DLD1 (cell line): ENCODE data around the gene HSDL2.
"Not testable (repeated sequence)": the region's sequence is repeated elsewhere in the genome, so short reads cannot be mapped to it uniquely, and the experiment has no call there.

Experiments used
- in situ Hi-C: cut with HindIII; loops from 2 replicates; pipeline ENCODE4 v1.10.0; 2017; ENCODE audit warnings: low sequenced_read_pairs

Gene HSDL2

DNA sequence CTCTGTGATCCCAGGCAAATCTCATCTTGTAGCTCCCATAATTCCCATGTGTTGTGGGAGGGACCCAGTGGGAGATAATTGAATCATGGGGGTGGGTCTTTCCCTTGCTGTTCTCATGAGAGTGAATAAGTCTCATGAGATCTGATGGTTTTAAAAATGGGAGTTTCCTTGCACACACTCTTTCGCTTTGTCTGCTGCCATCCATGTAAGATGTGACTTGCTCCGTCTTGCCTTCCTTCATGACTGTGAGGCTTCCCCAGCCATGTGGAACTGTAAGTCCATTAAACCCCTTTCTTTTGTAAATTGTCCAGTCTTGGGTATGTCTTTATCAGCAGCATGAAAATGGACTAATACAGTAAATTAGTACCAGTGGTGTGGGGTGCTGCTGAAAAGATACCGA lies 14.7 kb upstream of the HSDL2 start:
- in situ Hi-C loops: loop anchor here (25.0 kb wide), 1 partner anchor 253 kb away; no protein-coding TSS in a partner anchor

DNA sequence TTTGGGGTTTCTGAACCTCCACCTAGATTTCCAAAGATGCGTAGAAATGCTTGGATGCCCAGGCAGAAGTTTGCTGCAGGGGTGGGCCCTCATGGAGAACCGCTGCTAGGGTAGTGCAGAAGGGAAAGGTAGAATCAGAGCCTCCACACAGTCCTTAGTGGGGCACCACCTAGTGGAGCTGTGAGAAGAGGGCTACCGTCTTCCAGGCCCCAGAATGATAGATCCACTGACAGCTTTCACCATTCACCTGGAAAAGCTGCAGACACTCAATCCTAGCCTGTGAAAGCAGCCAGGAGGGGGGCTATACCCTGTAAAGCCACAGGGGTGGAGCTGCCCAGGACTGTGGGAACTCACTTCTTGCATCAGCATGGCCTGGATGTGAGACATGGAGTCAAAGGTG lies 13.3 kb upstream of the HSDL2 start:
- in situ Hi-C loops: loop anchor here (25.0 kb wide), 1 partner anchor 254 kb away; no protein-coding TSS in a partner anchor

DNA sequence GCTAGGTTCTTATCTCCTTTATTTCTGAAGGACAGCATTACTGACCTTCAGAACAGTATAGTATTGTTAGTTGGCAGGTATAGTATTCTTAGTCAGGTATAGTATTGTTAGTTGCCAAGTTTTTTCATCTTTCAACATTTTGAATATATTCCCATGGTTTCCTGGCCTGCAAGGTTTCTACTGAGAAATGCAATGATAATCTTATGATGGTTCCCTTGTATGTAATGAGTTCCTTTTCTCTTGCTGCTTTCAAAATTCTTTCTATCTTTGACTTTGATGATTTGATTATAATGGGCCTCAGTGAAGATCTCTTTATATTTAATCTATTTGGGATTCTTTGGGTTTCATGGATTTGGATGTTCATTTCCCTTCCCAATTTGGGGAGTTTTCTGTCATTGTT lies 12.4 kb upstream of the HSDL2 start:
- in situ Hi-C loops: loop anchor here (25.0 kb wide), 1 partner anchor 255 kb away; no protein-coding TSS in a partner anchor

GRCh38 chr9:112369817-112370216 lies 10.1 kb upstream of the HSDL2 start:
- in situ Hi-C loops: loop anchor here (25.0 kb wide), 1 partner anchor 258 kb away; no protein-coding TSS in a partner anchor

GRCh38 chr9:112371060-112371459 lies 8.8 kb upstream of the HSDL2 start:
- in situ Hi-C loops: loop anchor here (25.0 kb wide), 1 partner anchor 259 kb away; no protein-coding TSS in a partner anchor

GRCh38 chr9:112373666-112374065 lies 6.2 kb upstream of the HSDL2 start:
- in situ Hi-C loops: loop anchor here (25.0 kb wide), 1 partner anchor 261 kb away; no protein-coding TSS in a partner anchor

GRCh38 chr9:112374232-112374631 lies 5.7 kb upstream of the HSDL2 start:
- in situ Hi-C loops: loop anchor here (25.0 kb wide), 1 partner anchor 262 kb away; no protein-coding TSS in a partner anchor

GRCh38 chr9:112375361-112375760 lies 4.5 kb upstream of the HSDL2 start:
- in situ Hi-C loops: no loop called here

- in situ Hi-C loops: no loop called here
Observed at GRCh38 chr9:112377087-112377486, 2.8 kb upstream of the HSDL2 start.

- in situ Hi-C loops: no loop called here
Observed at GRCh38 chr9:112377684-112378327, 2.1 kb upstream of the HSDL2 start.

DNA sequence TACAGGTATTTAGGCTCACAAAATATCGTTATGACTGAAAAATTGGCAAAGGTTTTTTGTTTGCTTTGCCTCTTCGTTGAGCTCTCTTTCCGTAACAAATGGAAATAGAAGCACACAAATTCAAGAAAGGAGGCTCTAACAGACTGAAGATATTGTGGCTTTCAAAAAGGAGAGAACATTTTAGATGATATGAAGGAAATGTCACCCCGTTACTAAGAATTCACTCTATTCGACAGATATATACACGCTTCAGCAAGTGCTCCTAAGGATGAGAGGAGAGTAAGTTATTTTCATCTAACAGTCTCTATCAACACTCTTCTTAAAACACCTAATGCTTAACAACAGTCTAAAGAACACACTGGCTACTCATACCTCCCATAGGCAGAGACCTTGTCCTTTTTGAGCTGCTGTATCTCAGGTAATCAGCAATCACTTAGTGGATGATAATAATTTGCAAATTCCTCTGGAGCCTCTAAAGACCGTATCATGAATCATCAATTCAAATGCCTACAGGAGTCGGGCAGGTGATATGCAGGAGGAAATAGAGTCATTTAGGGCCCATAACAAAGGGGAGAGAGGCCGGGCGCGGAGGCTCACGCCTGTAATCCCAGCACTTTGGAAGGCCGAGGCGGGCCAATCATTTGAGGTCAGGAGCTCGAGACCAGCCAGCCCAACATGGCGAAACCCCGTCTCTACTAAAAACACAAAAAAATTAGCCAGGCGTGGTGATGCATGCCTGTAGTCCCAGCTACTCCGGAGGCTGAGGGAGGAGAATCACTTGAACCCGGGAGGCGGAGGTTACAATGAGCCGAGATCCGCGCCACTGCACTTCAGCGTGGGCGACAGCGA lies 1.4 kb upstream of the HSDL2 start:
- in situ Hi-C loops: no loop called here

DNA sequence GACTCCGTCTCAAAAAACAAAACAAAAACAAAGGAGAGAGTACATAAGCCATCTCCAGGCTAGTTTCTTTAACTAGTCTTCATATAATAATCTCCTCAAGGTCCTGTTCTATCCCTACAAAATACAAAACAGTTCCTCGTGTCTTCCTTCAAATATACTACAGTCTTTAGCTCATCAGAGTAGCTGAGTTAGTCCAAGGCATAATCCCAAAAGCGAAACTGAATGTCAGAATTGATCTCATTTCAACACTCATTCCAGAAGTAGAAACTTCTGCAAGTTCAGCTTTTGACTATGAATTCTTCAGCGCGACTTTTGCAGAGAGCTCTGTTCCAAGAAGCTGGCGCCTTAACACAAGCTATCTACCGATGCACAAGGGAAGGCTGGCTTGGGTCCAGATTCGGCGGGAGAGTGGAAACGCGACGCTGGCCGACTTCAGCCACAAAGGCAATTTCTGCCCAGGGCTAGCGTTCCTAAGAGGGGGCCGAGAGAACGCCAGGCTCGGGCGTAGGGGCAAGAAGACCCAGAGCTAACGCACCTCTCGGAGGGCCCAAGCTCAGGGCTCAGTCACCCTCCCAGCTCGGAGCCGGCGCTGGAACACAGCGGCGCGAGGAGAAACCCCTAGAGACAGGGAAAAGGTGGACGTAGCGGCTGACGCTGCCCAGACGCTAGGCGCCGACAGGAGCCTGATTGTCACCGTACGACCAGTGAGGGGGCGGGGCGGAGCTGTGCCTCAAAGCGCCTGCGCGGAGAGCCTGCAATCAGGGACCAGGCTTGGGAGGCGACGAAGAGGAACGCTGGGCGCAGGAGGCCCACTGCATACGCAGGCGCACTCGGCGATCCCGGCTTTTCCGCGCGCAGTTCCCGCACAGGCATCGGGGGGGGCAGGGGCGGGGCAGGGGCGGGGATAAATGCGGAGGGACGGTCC lies 469 bp upstream of the HSDL2 start:
- in situ Hi-C loops: no loop called here

DNA sequence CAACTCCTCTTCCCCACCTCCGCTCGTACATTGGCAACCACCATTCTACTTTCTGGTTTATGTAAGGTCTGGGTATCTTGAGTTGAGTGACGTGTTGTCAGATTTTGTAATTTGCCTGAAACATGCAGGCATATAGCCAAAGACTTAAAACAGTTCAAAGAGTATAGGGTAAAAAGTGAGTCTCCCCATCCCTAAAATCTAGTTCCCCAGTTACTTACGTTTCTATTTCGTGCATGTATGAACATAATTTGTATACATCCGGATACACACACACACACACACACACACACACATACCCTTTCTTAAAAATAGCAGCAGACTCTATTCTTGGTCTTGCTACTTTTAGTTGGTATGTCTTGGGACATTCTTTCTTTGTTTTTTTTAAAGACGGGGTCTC lies 915 bp downstream of the HSDL2 start:
- in situ Hi-C loops: no loop called here

- in situ Hi-C loops: no loop called here
Observed at GRCh38 chr9:112382066-112382465, 2.2 kb downstream of the HSDL2 start.

DNA sequence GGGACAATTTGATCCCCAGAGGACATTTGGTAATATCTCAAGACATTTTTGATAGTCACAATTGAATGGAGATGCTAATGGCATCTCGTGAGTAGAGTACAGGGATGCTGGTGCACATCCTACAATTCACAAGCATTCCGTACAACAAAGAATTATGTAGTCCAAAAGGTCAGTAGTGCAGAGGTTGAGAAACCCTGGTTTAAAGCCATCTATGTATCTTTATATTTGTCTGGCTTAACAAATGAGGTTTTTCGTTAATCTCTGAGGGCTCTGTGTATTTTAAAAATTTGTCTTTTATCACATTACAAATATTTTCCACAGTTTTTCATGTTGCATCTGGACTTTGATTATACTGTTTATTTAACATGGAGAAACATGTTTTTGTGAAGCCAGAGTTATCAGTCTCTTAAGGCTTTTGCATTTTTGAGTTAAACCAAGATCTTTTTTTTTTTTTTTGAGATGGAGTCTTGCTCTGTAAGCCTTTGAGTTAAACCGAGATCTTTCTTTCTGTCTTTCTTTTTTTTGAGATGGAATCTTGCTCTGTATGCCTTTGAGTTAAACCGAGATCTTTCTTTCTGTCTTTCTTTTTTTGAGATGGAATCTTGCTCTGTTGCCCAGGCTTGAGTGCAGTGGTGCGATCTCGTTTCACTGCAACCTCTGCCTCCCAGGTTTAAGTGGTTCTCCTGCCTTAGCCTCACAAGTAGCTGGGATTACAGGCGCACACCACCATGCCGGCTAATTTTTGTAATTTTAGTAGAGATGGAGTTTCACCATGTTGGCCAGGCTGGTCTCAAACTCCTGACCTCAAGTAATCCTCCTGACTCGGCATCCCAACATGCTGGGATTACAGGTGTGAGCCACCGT lies 2.8 kb downstream of the HSDL2 start:
- in situ Hi-C loops: no loop called here

DNA sequence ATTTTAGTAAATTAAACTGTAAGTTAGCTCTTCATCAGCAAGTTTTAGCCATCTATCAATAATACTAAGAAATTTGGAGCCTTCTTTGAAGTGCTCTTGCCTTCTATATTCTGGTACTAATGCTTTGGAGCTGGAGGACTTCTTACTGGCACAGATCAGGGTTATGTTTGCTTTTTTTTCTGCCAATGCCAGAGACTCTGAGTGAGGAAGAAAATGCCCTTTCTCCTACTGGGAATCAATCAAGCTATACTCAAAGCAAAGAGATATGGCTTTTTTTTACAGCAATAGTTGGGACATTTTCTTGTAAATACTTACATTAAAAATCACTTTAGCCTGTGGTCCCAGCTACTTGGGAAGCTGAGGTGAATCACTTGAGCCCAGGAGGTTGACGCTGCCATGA lies 4.3 kb downstream of the HSDL2 start:
- in situ Hi-C loops: no loop called here

- in situ Hi-C loops: no loop called here
Observed at GRCh38 chr9:112384690-112385089, 4.8 kb downstream of the HSDL2 start.

- in situ Hi-C loops: no loop called here
Observed at GRCh38 chr9:112387115-112387514, 7.2 kb downstream of the HSDL2 start.

DNA sequence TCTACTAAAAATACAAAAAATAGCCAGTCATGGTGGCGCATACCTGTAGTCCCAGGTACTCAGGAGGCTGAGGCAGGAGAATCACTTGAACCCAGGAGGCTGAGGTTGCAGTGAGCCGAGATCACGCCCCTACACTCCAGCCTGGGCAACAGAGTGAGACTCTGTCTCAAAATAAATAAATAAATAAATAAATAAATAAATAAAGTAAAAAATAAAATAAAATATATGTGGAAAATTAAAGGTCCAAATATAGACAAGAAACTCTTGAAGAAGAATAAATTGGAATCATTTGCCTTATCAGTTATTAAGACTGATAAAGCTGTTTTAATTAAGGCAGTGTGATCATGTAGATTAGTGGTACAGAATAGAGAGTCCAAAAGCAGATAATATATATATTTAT lies 10.0 kb downstream of the HSDL2 start:
- in situ Hi-C loops: not testable (repeated sequence)
